Measurements from ENCODE around the gene UBXN7. TPM values are rescaled to one million over a fixed set of nuclear protein-coding genes. Genes with fewer than 3 reads are reported as not detected.

Gene UBXN7
- total RNA-seq, 1 donor, result 21.0 TPM

- Histone ChIP-seq H3K27me3 (ENCODE audit: insufficient read depth, low read length) (no peaks in the 10 kb centered on the region), H4K20me1 (ENCODE audit: insufficient read depth, low read length) (peaks cover 26% of the 10 kb centered on the region), H3K4me3 (ENCODE audit: insufficient read depth, low read length) (peak overlapping the region; percentile 0), H3K4me2 (ENCODE audit: insufficient read depth, low read length) (peak overlapping the region; percentile 68), H3K79me2 (ENCODE audit: insufficient read depth, low read length) (peaks cover 60% of the 10 kb centered on the region), H2AFZ (ENCODE audit: low read length) (peak overlapping the region; percentile 3), H3K36me3 (ENCODE audit: insufficient read depth, low read length) (peaks cover 16% of the 10 kb centered on the region), H3K4me1 (ENCODE audit: insufficient read depth, low read length) (peaks cover 15% of the 10 kb centered on the region), H3K27ac (ENCODE audit: low read depth, low read length) (peak overlapping the region; percentile 27), H3K9me3 (ENCODE audit: low read depth, low read length) (no peaks in the 10 kb centered on the region)
- peak; percentile 92 for DNase-seq (ENCODE audit: insufficient read length, low spot score, missing footprints)
- no peak for TF ChIP-seq CTCF (IDR thresholded peaks at IDR 0.05; ENCODE audit: extremely low read depth, low read depth, low read length)
These were observed 25.3 kb downstream of the UBXN7 start for GRCh38 chr3:196406811-196407470.

- no peak overlapping the region for H3K27ac ChIP-seq (ENCODE audit: low read depth, low read length)
- H3K4me2 ChIP-seq (ENCODE audit: insufficient read depth, low read length), result no peak overlapping the region
- no peak for TF ChIP-seq CTCF (IDR thresholded peaks at IDR 0.05; ENCODE audit: extremely low read depth, low read depth, low read length)
- no peak for DNase-seq (ENCODE audit: insufficient read length, low spot score, missing footprints)
- no peaks in the 10 kb centered on the region for H3K27me3 ChIP-seq (ENCODE audit: insufficient read depth, low read length)
- H4K20me1 ChIP-seq (ENCODE audit: insufficient read depth, low read length), result peaks cover 9% of the 10 kb centered on the region
- H3K4me3 ChIP-seq (ENCODE audit: insufficient read depth, low read length), result no peak overlapping the region
- H2AFZ ChIP-seq (ENCODE audit: low read length), result no peak overlapping the region
- H3K4me1 ChIP-seq (ENCODE audit: insufficient read depth, low read length), result peaks cover 9% of the 10 kb centered on the region
- H3K79me2 ChIP-seq (ENCODE audit: insufficient read depth, low read length), result peaks cover 10% of the 10 kb centered on the region
- no peaks in the 10 kb centered on the region for H3K9me3 ChIP-seq (ENCODE audit: low read depth, low read length)
- H3K36me3 ChIP-seq (ENCODE audit: insufficient read depth, low read length), result peaks cover 27% of the 10 kb centered on the region
These were observed 31.9 kb downstream of the UBXN7 start for GRCh38 chr3:196400331-196400730.

GRCh38 chr3:196399485-196399945 lies 32.7 kb downstream of the UBXN7 start:
- H3K4me2 ChIP-seq (ENCODE audit: insufficient read depth, low read length), result peak overlapping the region; percentile 7
- H3K79me2 ChIP-seq (ENCODE audit: insufficient read depth, low read length), result peaks cover 4% of the 10 kb centered on the region
- TF ChIP-seq CTCF (IDR thresholded peaks at IDR 0.05; ENCODE audit: extremely low read depth, low read depth, low read length), result no peak
- no peak overlapping the region for H3K4me3 ChIP-seq (ENCODE audit: insufficient read depth, low read length)
- DNase-seq (ENCODE audit: insufficient read length, low spot score, missing footprints), result no peak
- no peak overlapping the region for H2AFZ ChIP-seq (ENCODE audit: low read length)
- peaks cover 9% of the 10 kb centered on the region for H4K20me1 ChIP-seq (ENCODE audit: insufficient read depth, low read length)
- H3K36me3 ChIP-seq (ENCODE audit: insufficient read depth, low read length), result peaks cover 22% of the 10 kb centered on the region
- no peaks in the 10 kb centered on the region for H3K27me3 ChIP-seq (ENCODE audit: insufficient read depth, low read length)
- peaks cover 9% of the 10 kb centered on the region for H3K4me1 ChIP-seq (ENCODE audit: insufficient read depth, low read length)
- H3K9me3 ChIP-seq (ENCODE audit: low read depth, low read length), result no peaks in the 10 kb centered on the region
- no peak overlapping the region for H3K27ac ChIP-seq (ENCODE audit: low read depth, low read length)

- Histone ChIP-seq H3K27ac (ENCODE audit: low read depth, low read length) (no peak overlapping the region), H3K4me1 (ENCODE audit: insufficient read depth, low read length) (peaks cover 9% of the 10 kb centered on the region), H2AFZ (ENCODE audit: low read length) (no peak overlapping the region), H3K4me2 (ENCODE audit: insufficient read depth, low read length) (no peak overlapping the region), H4K20me1 (ENCODE audit: insufficient read depth, low read length) (peaks cover 9% of the 10 kb centered on the region), H3K27me3 (ENCODE audit: insufficient read depth, low read length) (no peaks in the 10 kb centered on the region), H3K79me2 (ENCODE audit: insufficient read depth, low read length) (peaks cover 4% of the 10 kb centered on the region), H3K36me3 (ENCODE audit: insufficient read depth, low read length) (peaks cover 22% of the 10 kb centered on the region), H3K9me3 (ENCODE audit: low read depth, low read length) (no peaks in the 10 kb centered on the region), H3K4me3 (ENCODE audit: insufficient read depth, low read length) (no peak overlapping the region)
- no peak for DNase-seq (ENCODE audit: insufficient read length, low spot score, missing footprints)
- no peak for TF ChIP-seq CTCF (IDR thresholded peaks at IDR 0.05; ENCODE audit: extremely low read depth, low read depth, low read length)
These were observed 33.4 kb downstream of the UBXN7 start for GRCh38 chr3:196398782-196399181.

Measured in osteoblast (primary cell).